ENCODE measurements around the gene REM2.

DNA sequence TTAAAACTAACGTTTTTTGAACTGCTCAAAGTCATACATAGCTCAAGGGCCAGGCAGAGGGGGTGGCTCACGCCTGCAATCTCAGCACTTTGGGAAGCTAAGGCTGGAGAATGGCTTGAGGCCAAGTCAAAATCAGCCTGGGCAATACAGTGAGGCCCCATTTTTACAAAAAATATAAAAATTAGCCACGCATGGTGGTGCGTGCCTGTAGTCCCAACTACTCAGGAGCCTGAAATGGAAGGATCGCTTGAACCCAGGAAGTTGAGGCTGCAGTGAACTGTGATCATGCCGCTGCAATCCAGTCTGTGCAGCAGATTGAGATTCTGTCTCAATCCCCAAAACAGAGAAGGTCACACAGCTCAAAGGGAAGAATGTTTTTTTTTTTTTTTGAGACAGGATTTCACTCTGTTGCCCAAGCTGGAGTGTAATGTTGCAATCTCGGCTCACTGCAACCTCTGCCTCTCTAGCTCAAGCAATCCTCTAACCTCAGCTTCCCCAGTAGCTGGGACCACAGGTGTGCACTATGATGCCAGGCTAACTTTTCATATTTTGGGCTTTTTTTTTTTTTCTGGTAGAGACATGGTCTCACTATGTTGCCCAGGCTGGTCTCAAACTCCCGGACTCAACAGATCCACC, 33.0 kb downstream of the REM2 start:
- TF ChIP-seq CTCF (IDR thresholded peaks at IDR 0.05 in 8 of 11, conservative IDR thresholded peaks at IDR 0.05 in 3 of 11) = no peak
- peak in 1 of 3 donors; percentile 56 for TF ChIP-seq POLR2AphosphoS5 (IDR thresholded peaks at IDR 0.05)
- TF ChIP-seq POLR2A (IDR thresholded peaks at IDR 0.05) = no peak
